Urinary bladder (tissue), 4 donors: ENCODE data around the gene XCL1. TPM values are rescaled to one million over a fixed set of nuclear protein-coding genes. Genes with fewer than 3 reads are reported as not detected.

ENCODE experiments used
- DNase-seq: peaks from one replicate; pipeline ENCODE4 v3.0.0-alpha.2; 2015; ENCODE audit errors: extremely low spot score
- H3K27ac ChIP-seq: one replicate; pipeline ENCODE4 v1.5.1; 2013; ENCODE audit warnings: low read depth, mild to moderate bottlenecking, moderate library complexity
- H3K36me3 ChIP-seq: one replicate; pipeline ENCODE4 v1.6.1; 2013; ENCODE audit warnings: mild to moderate bottlenecking, moderate library complexity; ENCODE audit not compliant: insufficient read depth
- H3K4me1 ChIP-seq: one replicate; pipeline ENCODE4 v1.6.1; 2013; ENCODE audit warnings: mild to moderate bottlenecking, moderate library complexity; ENCODE audit not compliant: insufficient read depth
- H3K4me3 ChIP-seq: one replicate; pipeline ENCODE4 v1.5.1; 2013; ENCODE audit warnings: low read depth, low read length
- WGBS: extraction: QIAGEN DNeasy Blood & Tissue Kit; methylation state at CpG from one replicate; pipeline ENCODE4 v1.1.7; 2013; 5-methylcytosine and 5-hydroxymethylcytosine counted together
- polyA plus RNA-seq: library from polyadenylated mRNA; stranded (reverse); fragments of 200-250 nt; gene quantifications from one replicate; pipeline ENCODE4 v1.2.3, GENCODE V29; 2013
- total RNA-seq: library from RNA; depleted of rRNA; stranded (reverse); fragments of >200 nt; gene quantifications from one replicate; pipeline ENCODE4 v1.2.3, GENCODE V29; 2014
- donor health status: healthy with polysubstance abuse.
- donor health status: healthy.

XCL1 gene
- total and polyA plus RNA-seq, 2 donors, result 0.30 TPM; not detected in 1

DNA sequence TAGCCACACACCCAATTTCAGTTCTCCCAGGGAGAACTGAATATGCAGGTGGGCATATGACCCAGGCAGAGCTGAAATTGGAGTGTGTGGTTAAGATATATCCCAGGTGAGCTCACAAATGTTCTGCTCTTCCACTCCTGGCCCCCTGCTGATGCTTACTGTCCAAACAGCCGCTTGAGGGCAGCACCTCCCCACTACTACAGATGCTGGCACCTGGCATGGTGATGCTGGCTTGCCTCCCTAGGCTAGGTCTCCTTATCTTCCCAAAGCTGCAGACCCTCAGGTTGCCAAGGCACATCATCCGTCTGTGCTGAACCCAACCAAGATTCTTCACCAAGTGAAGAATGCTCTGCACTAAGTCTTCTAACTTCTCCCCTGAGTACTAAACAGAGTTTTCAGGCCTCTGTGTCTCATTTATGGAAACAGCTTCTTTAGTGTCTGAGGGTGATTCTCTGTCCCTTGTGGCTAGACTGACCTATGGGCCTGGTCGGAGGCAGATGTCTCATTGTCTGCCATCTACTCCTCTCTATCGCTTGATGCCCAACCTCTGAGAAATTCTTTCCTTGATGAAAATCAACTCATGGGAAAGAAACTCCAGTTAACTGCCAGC is 27.2 kb downstream of the XCL1 start:
- Histone ChIP-seq H3K27ac (no peak overlapping the region), H3K4me1 (no peaks in the 10 kb centered on the region), H3K36me3 (no peaks in the 10 kb centered on the region), H3K4me3 (no peak overlapping the region)
- 36% methylated on average over 4 of the region's 4 CpGs for WGBS
- no peak for DNase-seq

DNA sequence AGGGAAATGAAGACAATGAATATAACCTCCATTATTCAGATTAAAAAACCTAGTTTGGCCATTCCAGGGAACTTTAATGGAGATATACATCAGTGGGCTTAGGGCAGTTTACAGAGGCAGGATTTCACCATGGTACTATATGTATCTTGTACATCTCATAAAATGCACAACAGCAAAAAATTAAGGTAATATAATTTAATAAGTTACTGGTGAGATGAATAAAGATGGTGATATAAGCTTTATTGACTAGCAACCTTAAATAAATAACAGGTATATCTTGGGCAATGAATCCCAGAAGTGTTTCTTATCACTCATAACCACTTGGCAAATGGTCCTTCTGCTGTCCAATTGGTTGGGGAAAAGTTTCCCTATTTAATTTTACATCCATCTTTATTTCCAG is 29.0 kb downstream of the XCL1 start:
- no peaks in the 10 kb centered on the region for H3K4me1 ChIP-seq
- H3K36me3 ChIP-seq, result no peaks in the 10 kb centered on the region
- no peak for DNase-seq
- H3K27ac ChIP-seq, result no peak overlapping the region
- no peak overlapping the region for H3K4me3 ChIP-seq

DNA sequence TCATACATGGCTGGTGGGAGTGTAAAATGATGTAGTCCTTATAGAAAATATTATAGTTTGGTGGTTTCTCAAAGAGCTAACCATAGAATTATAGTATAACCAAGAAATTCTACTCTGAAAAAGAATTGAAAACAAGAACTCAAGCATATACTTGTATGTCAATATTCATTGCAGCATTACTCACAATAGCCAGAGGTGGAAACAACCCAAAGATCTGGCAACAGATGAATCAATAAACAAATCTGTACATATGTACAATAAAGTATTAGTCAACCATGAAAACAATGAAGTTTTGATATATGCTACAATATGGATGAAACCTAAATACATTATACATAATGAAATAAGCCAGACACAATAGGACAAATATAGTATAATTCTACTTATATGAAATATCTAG is 29.7 kb downstream of the XCL1 start:
- Histone ChIP-seq H3K27ac (no peak overlapping the region), H3K4me1 (no peaks in the 10 kb centered on the region), H3K36me3 (no peaks in the 10 kb centered on the region), H3K4me3 (no peak overlapping the region)
- no peak for DNase-seq

DNA sequence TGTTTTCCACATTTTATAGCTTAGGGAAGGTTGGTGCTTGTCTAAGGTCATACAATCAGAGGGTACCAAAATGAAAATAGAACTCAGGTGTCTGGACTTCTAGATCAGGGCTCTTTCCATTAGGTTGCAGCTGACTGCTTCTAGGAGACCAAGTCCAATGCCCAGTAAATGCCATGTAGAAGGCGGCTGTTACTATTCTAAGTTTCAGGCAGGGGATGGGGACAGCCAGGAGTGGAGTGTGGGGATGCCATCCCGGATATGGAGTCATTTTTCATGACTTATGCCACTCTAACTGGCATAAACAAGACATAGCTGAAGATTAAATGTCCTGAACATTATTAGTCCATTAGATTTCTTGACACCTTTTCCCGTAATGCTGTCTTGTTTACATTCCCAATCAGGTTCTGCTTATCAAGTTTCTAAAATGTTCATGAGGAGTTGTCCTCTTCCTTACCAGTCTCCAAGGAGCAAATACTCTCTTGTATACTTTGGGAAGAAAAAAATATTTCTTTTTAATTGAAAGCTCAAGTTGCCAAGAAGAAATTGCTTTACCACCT is 31.5 kb downstream of the XCL1 start:
- no peak overlapping the region for H3K27ac ChIP-seq
- no peak overlapping the region for H3K4me3 ChIP-seq
- no peaks in the 10 kb centered on the region for H3K4me1 ChIP-seq
- WGBS, result 91% methylated on average over 3 of the region's 3 CpGs
- DNase-seq, result no peak
- H3K36me3 ChIP-seq, result no peaks in the 10 kb centered on the region

DNA sequence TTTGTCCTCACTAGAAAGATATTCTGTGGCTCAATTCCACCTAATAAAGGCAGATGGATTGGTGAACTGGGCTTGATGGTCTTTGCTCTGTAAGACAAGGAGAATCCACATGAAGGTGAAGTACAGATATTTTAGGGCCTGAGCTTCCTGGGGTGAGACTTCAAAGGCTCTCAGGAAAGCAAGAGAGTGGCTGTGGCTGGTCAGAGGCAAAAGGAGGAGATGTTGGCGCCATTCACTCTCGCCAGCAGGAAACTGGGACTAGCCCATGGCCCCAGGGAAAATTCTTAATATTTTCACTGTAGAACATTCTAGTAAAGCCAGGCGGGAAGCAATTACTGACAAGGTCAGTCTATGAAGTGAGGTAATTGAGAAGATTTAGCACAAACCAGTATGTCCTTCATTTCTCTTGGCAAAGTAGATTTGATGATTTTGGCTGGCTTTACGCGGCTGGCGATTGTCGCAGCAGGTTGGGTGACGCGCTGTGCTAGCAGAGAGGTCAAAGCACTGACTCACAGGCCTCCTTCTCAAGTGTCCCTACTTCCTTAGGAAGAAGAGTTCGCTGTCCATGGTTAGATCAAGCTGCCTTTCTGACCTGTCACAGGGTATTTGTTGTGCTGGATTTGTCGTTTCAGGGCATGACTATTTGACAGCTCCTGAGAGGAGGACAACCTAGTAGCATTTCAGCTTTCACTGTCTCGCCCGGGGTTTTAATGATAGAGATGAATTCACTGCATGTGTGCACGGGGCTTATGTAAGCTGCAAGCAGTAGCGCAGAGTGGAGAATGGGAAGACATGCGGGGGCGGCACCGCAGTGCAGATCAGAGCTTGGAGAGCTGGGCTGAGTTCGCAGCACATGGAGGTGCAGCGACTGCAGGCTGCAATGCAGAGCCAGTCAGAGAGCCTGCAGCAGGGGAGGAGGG is 32.7 kb downstream of the XCL1 start:
- 69% methylated on average over 20 of the region's 20 CpGs for WGBS
- no peak for DNase-seq
- Histone ChIP-seq H3K4me1 (no peaks in the 10 kb centered on the region), H3K27ac (no peak overlapping the region), H3K36me3 (no peaks in the 10 kb centered on the region), H3K4me3 (no peak overlapping the region)

DNA sequence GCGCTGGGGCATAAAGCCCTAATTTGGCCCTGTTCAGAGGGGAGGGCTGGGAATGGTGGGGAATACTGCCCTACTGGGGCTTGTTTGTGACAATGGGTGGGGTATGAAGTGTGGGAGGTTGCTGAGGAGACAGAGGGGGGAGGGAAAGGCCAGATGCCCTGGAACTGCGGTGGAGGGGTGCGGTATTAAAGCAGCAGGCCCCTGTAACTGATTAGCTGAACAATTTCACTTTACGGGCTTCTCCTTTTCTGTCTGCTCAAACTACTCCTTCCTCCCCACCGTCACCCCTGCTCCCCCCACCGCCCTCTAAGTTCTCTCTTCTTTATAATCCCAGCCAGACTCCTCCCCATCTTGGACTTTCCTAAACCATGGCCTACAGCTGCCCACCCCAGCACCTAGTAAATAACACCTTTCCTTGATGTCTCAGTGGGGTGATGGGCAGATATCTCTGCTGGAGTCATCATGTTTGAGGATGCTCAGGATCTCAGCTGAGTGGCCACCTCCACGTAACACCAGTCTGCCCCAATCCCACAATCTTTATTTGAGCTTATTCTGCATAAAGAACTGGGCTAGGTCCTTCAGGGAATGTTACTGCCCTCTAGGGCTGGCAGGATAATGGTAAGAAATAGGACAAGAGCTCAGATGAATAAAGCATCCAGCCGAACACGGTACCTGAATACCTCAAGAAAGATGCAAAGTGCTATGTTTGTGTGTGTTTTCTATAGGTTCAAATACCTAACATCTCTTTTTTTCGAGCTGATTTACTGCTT is 33.5 kb downstream of the XCL1 start:
- H3K4me3 ChIP-seq, result no peak overlapping the region
- no peak for DNase-seq
- 66% methylated on average over 10 of the region's 10 CpGs for WGBS
- no peaks in the 10 kb centered on the region for H3K4me1 ChIP-seq
- no peak overlapping the region for H3K27ac ChIP-seq
- no peaks in the 10 kb centered on the region for H3K36me3 ChIP-seq

DNA sequence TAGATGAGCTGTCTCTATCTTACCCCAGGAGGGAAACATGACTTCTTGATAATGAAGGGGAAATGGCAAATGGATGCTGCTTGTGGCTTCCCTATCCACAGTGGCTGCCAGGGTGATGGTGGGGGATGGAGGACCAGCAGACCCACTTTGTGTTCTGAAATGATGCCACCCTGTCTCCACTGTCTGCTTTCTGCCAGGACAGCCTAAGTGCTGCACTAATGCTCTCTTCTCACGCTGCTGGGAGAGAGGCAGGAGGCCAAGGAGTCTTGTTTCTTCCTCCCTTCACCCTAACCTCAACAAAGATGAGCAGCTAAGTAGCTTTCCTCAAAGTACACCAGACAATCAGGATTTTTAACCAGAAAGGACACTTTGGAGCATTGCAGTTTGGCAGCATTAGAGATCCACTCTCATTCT is 36.6 kb downstream of the XCL1 start:
- DNase-seq, result no peak
- Histone ChIP-seq H3K36me3 (no peaks in the 10 kb centered on the region), H3K4me3 (no peak overlapping the region), H3K4me1 (peaks cover 1% of the 10 kb centered on the region), H3K27ac (no peak overlapping the region)
- 39% methylated on average over 1 of the region's 1 CpG for WGBS

DNA sequence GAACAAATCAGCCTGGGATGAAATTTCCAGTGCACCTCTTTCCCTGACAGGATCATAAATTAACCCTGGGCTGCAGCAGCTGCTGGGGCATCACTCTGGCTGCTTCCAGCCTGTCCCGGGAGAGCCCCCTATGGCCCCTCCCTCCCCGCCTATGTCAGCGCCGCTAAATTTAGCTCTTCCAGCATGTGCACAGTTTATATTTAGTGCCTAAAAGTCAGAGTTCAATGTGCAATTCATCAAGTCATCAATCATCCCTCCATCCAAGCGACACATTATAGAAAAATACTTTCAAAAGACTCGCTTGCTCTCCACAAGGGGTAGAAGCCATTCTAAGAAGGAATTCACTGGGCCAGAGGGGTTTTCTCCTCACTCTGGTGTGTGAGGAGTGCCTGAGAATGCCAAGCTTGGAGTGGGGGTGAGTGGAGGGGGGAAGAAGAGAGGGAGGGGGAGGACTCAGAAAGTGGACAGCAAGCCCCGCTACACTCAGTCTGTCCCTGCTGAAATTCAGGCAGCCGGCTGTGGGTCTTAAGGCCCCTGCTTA is 37.4 kb downstream of the XCL1 start:
- WGBS, result 20% methylated on average over 8 of the region's 8 CpGs
- no peak for DNase-seq
- Histone ChIP-seq H3K4me3 (no peak overlapping the region), H3K36me3 (no peaks in the 10 kb centered on the region), H3K4me1 (peaks cover 1% of the 10 kb centered on the region), H3K27ac (no peak overlapping the region)

DNA sequence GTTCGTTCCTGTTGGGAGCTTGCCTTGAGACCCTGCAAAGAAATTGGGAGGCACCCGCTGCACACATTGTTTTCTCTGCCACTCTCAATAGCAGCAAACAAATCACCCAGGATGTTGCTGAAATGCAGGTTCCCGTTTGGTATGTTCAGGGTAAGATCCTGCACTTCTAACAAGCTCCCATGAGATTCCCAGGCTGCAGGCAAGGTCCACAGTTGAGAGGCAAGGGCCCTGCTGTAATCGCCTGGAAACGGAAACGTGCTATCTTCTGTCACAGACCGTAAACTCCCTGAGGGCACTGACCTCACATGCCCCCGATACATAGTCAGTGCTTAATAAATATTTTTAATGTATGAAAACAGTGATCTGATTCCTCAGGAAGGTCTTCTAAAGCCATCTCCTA is 37.8 kb downstream of the XCL1 start:
- peaks cover 1% of the 10 kb centered on the region for H3K4me1 ChIP-seq
- H3K4me3 ChIP-seq, result no peak overlapping the region
- DNase-seq, result no peak
- WGBS, result 63% methylated on average over 8 of the region's 8 CpGs
- H3K27ac ChIP-seq, result no peak overlapping the region
- no peaks in the 10 kb centered on the region for H3K36me3 ChIP-seq

DNA sequence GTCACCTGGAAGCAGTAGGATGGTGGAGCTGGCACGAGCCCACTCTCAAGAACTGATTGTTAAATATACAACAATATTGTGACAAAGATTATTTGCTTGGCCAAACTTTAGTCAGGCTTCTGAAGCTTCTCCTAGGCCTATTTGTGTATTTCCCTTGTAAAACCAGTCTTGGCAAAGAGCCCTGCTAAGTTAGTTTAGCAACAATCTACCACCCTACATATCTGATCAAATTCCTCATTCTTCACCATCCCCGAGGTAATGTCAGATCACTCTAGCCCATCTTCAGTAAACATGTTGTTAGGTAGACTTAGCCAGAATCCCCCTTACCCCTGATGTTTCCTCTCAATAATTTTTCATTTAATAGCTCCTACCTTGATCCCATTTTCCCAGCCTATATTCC is 39.6 kb downstream of the XCL1 start:
- 82% methylated on average over 2 of the region's 2 CpGs for WGBS
- Histone ChIP-seq H3K4me1 (peaks cover 1% of the 10 kb centered on the region), H3K27ac (no peak overlapping the region), H3K36me3 (no peaks in the 10 kb centered on the region), H3K4me3 (no peak overlapping the region)
- no peak for DNase-seq

DNA sequence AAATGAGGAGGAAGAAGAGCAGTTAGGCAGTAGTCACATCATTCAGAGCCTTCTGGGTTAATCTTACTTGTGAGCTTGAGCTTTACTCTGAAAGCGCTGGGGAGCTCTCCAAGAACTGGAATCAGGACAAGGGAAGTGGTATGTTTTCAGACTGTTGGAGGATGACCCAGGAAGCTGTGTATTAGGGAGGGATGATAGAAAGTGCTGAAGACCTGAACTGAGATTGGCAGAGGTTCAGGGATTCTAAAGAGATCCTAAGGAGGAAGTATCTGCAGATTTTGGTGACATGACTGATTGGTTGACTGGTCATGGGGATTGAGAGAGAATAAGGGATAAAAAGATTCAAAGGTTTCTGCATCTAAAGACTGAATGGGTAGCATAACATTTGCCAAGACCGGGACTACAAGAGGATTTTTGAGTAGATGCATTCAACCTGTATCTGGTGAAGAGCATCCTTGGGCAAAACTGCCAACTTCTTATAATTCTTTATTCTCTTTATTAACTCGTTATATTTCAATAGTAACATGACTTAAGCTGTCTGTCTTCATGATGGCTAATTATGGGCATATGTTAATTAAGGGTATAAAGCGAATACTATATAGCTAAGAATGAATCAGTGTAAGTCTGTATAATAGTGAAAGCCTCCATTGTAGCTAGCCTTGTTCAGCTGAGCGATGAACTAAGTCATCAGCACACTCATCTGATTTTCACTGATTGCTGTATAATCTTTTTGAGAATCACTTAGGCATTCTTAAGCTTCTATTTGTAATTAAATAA is 41.8 kb downstream of the XCL1 start:
- peaks cover 1% of the 10 kb centered on the region for H3K4me1 ChIP-seq
- no peak overlapping the region for H3K4me3 ChIP-seq
- H3K36me3 ChIP-seq, result no peaks in the 10 kb centered on the region
- no peak overlapping the region for H3K27ac ChIP-seq
- WGBS, result 83% methylated on average over 5 of the region's 5 CpGs
- DNase-seq, result no peak

DNA sequence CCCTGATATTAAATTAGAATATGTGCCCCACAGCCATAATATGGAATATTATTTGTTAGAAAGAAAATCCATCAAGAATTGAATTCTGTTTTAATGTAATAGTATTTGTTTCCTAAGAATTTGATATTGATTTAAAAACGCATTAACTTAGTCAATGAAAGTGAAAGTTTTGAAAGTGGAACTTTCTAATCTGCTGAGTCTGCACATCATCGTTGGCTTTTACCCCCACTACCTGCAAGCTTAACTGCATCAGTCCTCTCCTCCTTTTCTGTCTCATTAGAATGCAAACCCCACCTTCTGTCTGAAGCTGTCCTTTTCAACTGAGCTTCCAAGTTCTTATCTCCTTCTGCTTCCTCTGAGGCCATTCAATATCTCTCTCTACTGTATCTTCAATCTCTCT is 42.5 kb downstream of the XCL1 start:
- H3K27ac ChIP-seq, result no peak overlapping the region
- WGBS, result 66% methylated on average over 2 of the region's 2 CpGs
- no peaks in the 10 kb centered on the region for H3K36me3 ChIP-seq
- DNase-seq, result no peak
- H3K4me1 ChIP-seq, result peaks cover 1% of the 10 kb centered on the region
- H3K4me3 ChIP-seq, result no peak overlapping the region

DNA sequence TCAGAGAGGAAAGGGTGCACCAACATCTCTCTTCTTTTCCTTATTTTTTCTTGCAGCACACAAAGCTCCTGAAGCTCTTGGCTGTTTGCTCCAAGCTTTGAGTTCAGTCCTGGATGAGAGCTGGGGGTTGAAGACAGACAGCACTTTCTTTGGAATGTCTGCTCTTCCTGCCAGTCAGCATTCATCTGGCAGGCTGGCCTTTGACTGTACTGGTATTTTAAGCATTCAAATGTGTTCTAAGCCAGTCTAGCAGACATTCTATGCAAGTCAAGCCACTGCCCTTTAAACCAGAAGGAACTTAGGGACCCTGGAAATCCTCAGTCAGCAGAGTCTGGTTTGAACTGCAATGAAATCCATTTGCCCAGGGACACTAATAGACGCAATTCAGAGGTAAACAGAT is 45.0 kb downstream of the XCL1 start:
- 60% methylated on average over 1 of the region's 1 CpG for WGBS
- Histone ChIP-seq H3K4me3 (no peak overlapping the region), H3K27ac (no peak overlapping the region)

More for the DNA sequence above, 45.0 kb downstream of the XCL1 start:
- DNase-seq, result no peak
- Histone ChIP-seq H3K4me1 (no peaks in the 10 kb centered on the region), H3K36me3 (no peaks in the 10 kb centered on the region)
